Measurements from ENCODE around the gene OTOL1.

Gene OTOL1

GRCh38 chr3:161496508-161496907, at the start of gene OTOL1:
Gene OTOL1 (plus strand): TSS chr3:161496808. CDS start chr3:161496808, 0 bp downstream.
- no peak for TF ChIP-seq CTCF (conservative IDR thresholded peaks at IDR 0.05)
- TF ChIP-seq ZFX (IDR thresholded peaks at IDR 0.05): no peak
- H3K27ac ChIP-seq: no peak within 1 kb of the TSS

DNA sequence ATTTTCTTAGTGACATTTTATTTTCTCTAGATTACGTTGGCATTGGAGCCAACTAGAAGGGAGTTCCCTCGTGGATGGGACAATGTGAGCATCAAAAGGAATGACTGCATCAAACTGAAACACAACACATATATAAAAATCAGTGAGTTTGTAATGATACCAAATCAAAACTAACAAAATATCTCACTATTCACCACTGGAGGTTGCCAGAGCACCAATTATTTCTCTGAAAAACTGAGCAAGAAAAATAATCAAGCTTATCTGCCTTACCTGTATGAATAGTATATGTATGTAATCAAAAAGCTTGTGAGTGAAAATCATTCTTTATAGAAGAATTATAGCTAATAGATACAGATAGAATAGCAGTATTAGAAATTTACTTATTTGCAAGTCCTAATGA, 46.8 kb upstream of the OTOL1 start:
- no peak for TF ChIP-seq ZFX (IDR thresholded peaks at IDR 0.05)
- peak; percentile 22; the same call in 1 of the 2 replicates for TF ChIP-seq CTCF (conservative IDR thresholded peaks at IDR 0.05)

GRCh38 chr3:161452179-161452578, 44.4 kb upstream of the OTOL1 start:
- TF ChIP-seq ZFX (IDR thresholded peaks at IDR 0.05) (no peak), CTCF (conservative IDR thresholded peaks at IDR 0.05) (no peak)
- H3K27ac ChIP-seq: no peak overlapping the region

More for the DNA sequence above, 46.8 kb upstream of the OTOL1 start:
- no peak overlapping the region for H3K27ac ChIP-seq

GRCh38 chr3:161454615-161455014, 42.0 kb upstream of the OTOL1 start:
- H3K27ac ChIP-seq: peak overlapping the region; percentile 40; the same call in 1 of the 2 replicates
- no peak for TF ChIP-seq CTCF (conservative IDR thresholded peaks at IDR 0.05)
- no peak for TF ChIP-seq ZFX (IDR thresholded peaks at IDR 0.05)

- TF ChIP-seq CTCF (conservative IDR thresholded peaks at IDR 0.05) (no peak), ZFX (IDR thresholded peaks at IDR 0.05) (no peak)
- H3K27ac ChIP-seq: no peak overlapping the region
Observed at GRCh38 chr3:161455962-161456361, 40.6 kb upstream of the OTOL1 start.

DNA sequence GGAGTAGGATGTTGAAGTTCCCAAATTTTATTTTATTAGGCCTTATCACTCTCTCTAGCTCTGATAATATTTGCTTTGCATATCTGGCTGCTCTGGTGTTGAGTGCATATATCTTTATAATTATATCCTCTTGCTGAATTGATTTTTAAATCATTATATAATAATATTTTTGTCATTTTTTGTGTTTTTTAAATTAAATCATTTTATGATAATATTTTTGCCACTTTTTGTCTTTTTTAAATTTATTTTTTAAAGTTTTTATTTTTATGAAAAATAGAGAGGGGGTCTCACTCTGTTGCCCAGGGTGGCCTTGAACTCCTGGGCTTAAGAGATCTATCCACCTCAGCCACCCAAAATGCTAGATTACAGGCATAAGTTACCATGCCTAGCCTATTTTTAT, 34.5 kb upstream of the OTOL1 start:
- TF ChIP-seq ZFX (IDR thresholded peaks at IDR 0.05): no peak
- TF ChIP-seq CTCF (conservative IDR thresholded peaks at IDR 0.05): no peak
- no peak overlapping the region for H3K27ac ChIP-seq

DNA sequence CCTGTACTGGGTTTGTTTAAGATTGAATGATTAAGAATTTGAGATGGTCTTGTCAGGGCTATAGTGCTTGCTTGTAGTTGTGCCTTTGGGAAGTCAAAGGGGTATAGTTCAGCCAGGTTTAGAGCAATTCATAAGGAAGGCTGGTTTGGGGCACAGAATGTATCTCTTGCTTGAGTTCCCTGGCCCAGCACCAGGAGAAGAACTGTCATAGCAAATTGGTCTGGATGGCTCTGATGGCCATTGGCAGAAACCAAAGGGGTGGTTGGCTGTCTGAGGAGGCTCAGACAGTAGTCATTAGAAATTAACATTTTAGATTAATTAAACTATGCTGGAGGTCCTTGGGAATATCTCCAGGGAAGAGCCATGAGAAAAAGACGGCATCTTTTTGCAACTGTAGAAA, 25.4 kb upstream of the OTOL1 start:
- H3K27ac ChIP-seq: no peak overlapping the region
- no peak for TF ChIP-seq ZFX (IDR thresholded peaks at IDR 0.05)
- no peak for TF ChIP-seq CTCF (conservative IDR thresholded peaks at IDR 0.05)

Data from C4-2B (cell line).